SK-N-SH (cell line): ENCODE measurements around the gene GTPBP8. TPM values are rescaled to one million over a fixed set of nuclear protein-coding genes. Genes with fewer than 3 reads are reported as not detected.

Experiments
- CTCF ChIA-PET: fragments of 300-600, 350-600 bp; formaldehyde crosslinking; extraction: SDS; loops from one replicate; lab custom pipeline; 2021; lab: Yijun Ruan, JAX
- POLR2A ChIA-PET: fragments of 350-600 bp; sonication (Branson Sonifier 250); formaldehyde crosslinking; extraction: SDS; loops from one replicate; lab custom pipeline; 2020; ENCODE audit warnings: antibody characterized with exemption, inconsistent platforms; lab: Yijun Ruan, JAX
- DNase-seq: peaks from one replicate; pipeline ENCODE4 v3.0.0; 2012
- H2AFZ ChIP-seq: fragments of 200-600 bp; sonication (generic); 2 replicates; pipeline ENCODE4 v1.8.1; 2016; ENCODE audit warnings: antibody characterized with exemption, mild to moderate bottlenecking, low read depth
- H3F3A ChIP-seq: fragments of 200-600 bp; sonication (generic); replicated peaks from 2 replicates; pipeline ENCODE3; 2016; ENCODE audit warnings: antibody characterized with exemption, mild to moderate bottlenecking; ENCODE audit not compliant: insufficient read depth
- H3K27ac ChIP-seq, 2 experiments: fragments of 200-500 bp in 1 of 2; fragments of 200-600 bp in 1 of 2; sonication (Bioruptor generic) in 1 of 2; sonication (generic), shearing (Covaris generic) in 1 of 2; 2 replicates each; pipeline versions ENCODE4 v1.5.1 to v1.6.1; 2014 to 2016; ENCODE audit warnings: low read depth in 2 of 2, inconsistent platforms in 1 of 2, low read length in 1 of 2, mild to moderate bottlenecking in 1 of 2, mixed read lengths in 1 of 2
- H3K27me3 ChIP-seq: fragments of 200-600 bp; sonication (generic), shearing (Covaris generic); 2 replicates; pipeline ENCODE4 v1.6.1; 2016; ENCODE audit warnings: mixed run types; ENCODE audit not compliant: insufficient read depth
- H3K36me3 ChIP-seq, 2 experiments: fragments of 200-500 bp in 1 of 2; fragments of 200-600 bp in 1 of 2; sonication (Bioruptor generic) in 1 of 2; sonication (generic) in 1 of 2; replicated peaks in 1 of 2; 2 replicates each; pipeline versions ENCODE3 to v1.5.1; 2014 to 2016; ENCODE audit warnings: low read length in 1 of 2, mild to moderate bottlenecking in 1 of 2; ENCODE audit not compliant: insufficient read depth in 2 of 2, control insufficient read depth in 1 of 2
- H3K4me1 ChIP-seq, 2 experiments: fragments of 200-500 bp in 1 of 2; fragments of 200-600 bp in 1 of 2; sonication (Bioruptor generic) in 1 of 2; sonication (generic), shearing (Covaris generic) in 1 of 2; 2 replicates each; pipeline versions ENCODE4 v1.5.1 to v1.6.1; 2014 to 2016; ENCODE audit warnings: low read depth in 1 of 2, low read length in 1 of 2, mixed run types in 1 of 2; ENCODE audit not compliant: insufficient read depth in 2 of 2, control insufficient read depth in 1 of 2
- H3K4me2 ChIP-seq: fragments of 200-600 bp; sonication (generic), shearing (Covaris generic); 2 replicates; pipeline ENCODE4 v1.6.1; 2017; ENCODE audit warnings: mixed run types
- H3K4me3 ChIP-seq, 2 experiments: fragments of 200-500 bp in 1 of 2; fragments of 200-600 bp in 1 of 2; sonication (Bioruptor generic) in 1 of 2; sonication (generic), shearing (Covaris generic) in 1 of 2; 2 replicates each; pipeline versions ENCODE4 v1.5.1 to v1.8.1; 2014 to 2016; ENCODE audit warnings: low read depth in 2 of 2, inconsistent platforms in 1 of 2, low read length in 1 of 2, mild to moderate bottlenecking in 1 of 2, mixed read lengths in 1 of 2, moderate library complexity in 1 of 2
- H3K79me2 ChIP-seq: fragments of 200-600 bp; sonication (generic); 2 replicates; pipeline ENCODE4 v1.8.1; 2017; ENCODE audit warnings: mild to moderate bottlenecking; ENCODE audit not compliant: insufficient read depth
- H3K9ac ChIP-seq: fragments of 200-600 bp; sonication (generic); 2 replicates; pipeline ENCODE4 v1.6.1; 2017; ENCODE audit warnings: mixed run types
- H3K9me2 ChIP-seq: fragments of 200-600 bp; sonication (generic); 2 replicates; pipeline ENCODE4 v1.6.1; 2017; ENCODE audit warnings: mixed run types
- H3K9me3 ChIP-seq: fragments of 200-600 bp; sonication (generic); 2 replicates; pipeline ENCODE4 v1.6.1; 2017; ENCODE audit warnings: mixed run types, mild to moderate bottlenecking, moderate library complexity
- H4K20me1 ChIP-seq: fragments of 200-600 bp; sonication (generic); 2 replicates; pipeline ENCODE4 v1.6.1; 2017; ENCODE audit warnings: mild to moderate bottlenecking, mixed run types; ENCODE audit not compliant: insufficient read depth
- CHD2 ChIP-seq: fragments of 150-350 bp; IDR thresholded peaks from 2 replicates; pipeline ENCODE4 v1.6.1; 2018; ENCODE audit warnings: low read length; ENCODE audit not compliant: partially characterized antibody
- CTCF ChIP-seq: fragments of 200-600 bp; sonication (generic); IDR thresholded peaks from 2 replicates; pipeline ENCODE4 v1.6.1; 2017; ENCODE audit warnings: antibody characterized with exemption, mild to moderate bottlenecking, moderate library complexity
- EP300 ChIP-seq, 2 experiments: IDR thresholded peaks; 2 replicates each; pipeline versions ENCODE4 v1.4.0 to v1.6.1; 2012; ENCODE audit warnings: borderline replicate concordance in 1 of 2, low read depth in 1 of 2, low read length in 1 of 2
- GABPA ChIP-seq: IDR thresholded peaks from 2 replicates; pipeline ENCODE4 v1.4.0; 2012; ENCODE audit warnings: low read depth, mild to moderate bottlenecking
- GATA2 ChIP-seq: sonication (generic); formaldehyde crosslinking; IDR thresholded peaks from 2 replicates; pipeline ENCODE4 v1.5.0; 2020; ENCODE audit warnings: mild to moderate bottlenecking, missing genetic modification reagents
- IRF3 ChIP-seq: fragments of 150-350 bp; IDR thresholded peaks from 2 replicates; pipeline ENCODE4 v1.6.1; 2016; ENCODE audit warnings: mild to moderate bottlenecking, low read depth, low read length
- JUND ChIP-seq: IDR thresholded peaks from 2 replicates; pipeline ENCODE4 v1.4.0; 2012
- MEF2A ChIP-seq: IDR thresholded peaks from 2 replicates; pipeline ENCODE4 v1.4.0; 2012; ENCODE audit warnings: low read depth, borderline replicate concordance
- MXI1 ChIP-seq: IDR thresholded peaks from 2 replicates; pipeline ENCODE4 v1.6.1; 2012; ENCODE audit warnings: mild to moderate bottlenecking, low read depth, low read length, improper control_type of control experiment
- NFIC ChIP-seq: IDR thresholded peaks from 2 replicates; pipeline ENCODE4 v1.4.0; 2012; ENCODE audit warnings: borderline replicate concordance
- PBX3 ChIP-seq: IDR thresholded peaks from 2 replicates; pipeline ENCODE4; 2012
- RAD21 ChIP-seq: IDR thresholded peaks from 2 replicates; pipeline ENCODE4 v1.6.1; 2012; ENCODE audit warnings: mild to moderate bottlenecking, low read length
- TCF12 ChIP-seq: IDR thresholded peaks from 2 replicates; pipeline ENCODE4 v1.4.0; 2012
- USF2 ChIP-seq: fragments of 150-350 bp; IDR thresholded peaks from 2 replicates; pipeline ENCODE4 v1.6.1; 2017; ENCODE audit warnings: antibody characterized with exemption, low read length, low read depth, borderline replicate concordance
- ZBTB33 ChIP-seq: IDR thresholded peaks from 2 replicates; pipeline ENCODE4 v1.4.0; 2012; ENCODE audit warnings: low read depth, borderline replicate concordance
- polyA plus RNA-seq, 3 experiments: library from polyadenylated mRNA; depleted of rRNA; stranded (reverse); fragments of >200 nt; gene quantifications; 2 replicates each; pipeline ENCODE4 v1.2.3, GENCODE V29; 2012

Gene GTPBP8
- polyA plus RNA-seq, 1 of the 3 experiments (the other 2 are of a cell fraction): 20.1 TPM

GRCh38 chr3:113002037-113002436 is 11.3 kb downstream of the GTPBP8 start:
- POLR2A ChIA-PET: no interaction called here

More at GRCh38 chr3:113002037-113002436, 11.3 kb downstream of the GTPBP8 start:
- Histone ChIP-seq H3K4me2 (no peak overlapping the region), H3K27ac (no peak overlapping the region), H3K4me3 (no peak overlapping the region), H3K36me3 (peaks cover 83 to 90% of the 10 kb centered on the region in 2 experiments), H3K27me3 (no peaks in the 10 kb centered on the region), H4K20me1 (no peaks in the 10 kb centered on the region), H3K9me3 (no peaks in the 10 kb centered on the region), H3K79me2 (peaks cover 7% of the 10 kb centered on the region), H3K9me2 (no peaks in the 10 kb centered on the region), H3F3A (peaks cover 19% of the 10 kb centered on the region), H3K4me1 (no peaks in the 10 kb centered on the region; a peak in 2 of 4 replicates), H2AFZ (no peak overlapping the region), H3K9ac (no peak overlapping the region)
- TF ChIP-seq PBX3 (no peak), ZBTB33 (no peak), CHD2 (no peak), IRF3 (no peak), USF2 (no peak), GABPA (no peak), NFIC (no peak), GATA2 (CRISPR knock-in tag) (no peak), CTCF (no peak), EP300 (IDR thresholded peaks at IDR 0.05; ENCODE audit: borderline replicate concordance in 1 of 2, low read depth in 1 of 2, low read length in 1 of 2) (no peak), MEF2A (no peak), MXI1 (no peak), RAD21 (no peak), JUND (no peak), TCF12 (no peak)
- DNase-seq: no peak
- CTCF ChIA-PET: interaction anchor here (1.2 to 1.6 kb wide), 3 partner anchors 17 to 420 kb away, joined by 3 to 9 read pairs (median 4); no protein-coding TSS in a partner anchor
